ENCODE data around the gene GDAP1L1. TPM values are rescaled to one million over a fixed set of nuclear protein-coding genes. Genes with fewer than 3 reads are reported as not detected.

The GDAP1L1 gene
- total and polyA plus RNA-seq, 2 of the 4 experiments (the other 2 are of a cell fraction), result not detected

GRCh38 chr20:44326391-44327159 lies 79.5 kb downstream of the GDAP1L1 start:
- no peak; the same call in 1 of the 2 replicates for ATAC-seq (ENCODE audit: low read depth)
- no peak for TF ChIP-seq FOS (IDR thresholded peaks at IDR 0.05; ENCODE audit: low read depth, low read length)
- TF ChIP-seq USF2 (IDR thresholded peaks at IDR 0.05; ENCODE audit: low read depth, low read length), result no peak
- TF ChIP-seq RFX5 (IDR thresholded peaks at IDR 0.05; ENCODE audit: low read depth, low read length), result no peak
- TF ChIP-seq CHD1 (IDR thresholded peaks at IDR 0.05; ENCODE audit: low read depth, low read length), result no peak
- TF ChIP-seq BHLHE40 (IDR thresholded peaks at IDR 0.05; ENCODE audit: low read depth, low read length), result no peak
- no peak for TF ChIP-seq CEBPB (IDR thresholded peaks at IDR 0.05; ENCODE audit: low read depth, low read length)
- no peak for TF ChIP-seq ELK1 (IDR thresholded peaks at IDR 0.05; ENCODE audit: borderline replicate concordance, low read depth, low read length)
- no peak for TF ChIP-seq POLR2A (IDR thresholded peaks at IDR 0.05; ENCODE audit: low read depth, low read length)
- TF ChIP-seq CTCF (conservative IDR thresholded peaks at IDR 0.05; ENCODE audit: low read depth, low read length), result no peak
- TF ChIP-seq SMC3 (IDR thresholded peaks at IDR 0.05; ENCODE audit: low read depth, low read length), result no peak
- TF ChIP-seq MAZ (IDR thresholded peaks at IDR 0.05; ENCODE audit: borderline replicate concordance, low read depth, low read length), result no peak
- no peak for TF ChIP-seq RCOR1 (IDR thresholded peaks at IDR 0.05; ENCODE audit: insufficient replicate concordance, low read length)
- TF ChIP-seq NFE2L2 (IDR thresholded peaks at IDR 0.05; ENCODE audit: low read depth, low read length), result no peak
- no peak for TF ChIP-seq MAFK (IDR thresholded peaks at IDR 0.05; ENCODE audit: low read depth, low read length)
- no peak for TF ChIP-seq MXI1 (IDR thresholded peaks at IDR 0.05; ENCODE audit: borderline replicate concordance, low read depth, low read length)
- TF ChIP-seq RAD21 (IDR thresholded peaks at IDR 0.05; ENCODE audit: low read length), result no peak
- no peak overlapping the region for H3K4ac ChIP-seq (ENCODE audit: low read depth, low read length)
- no TSS peak for BruUV-seq (replicated peaks)
- dilution Hi-C loops (cut with HindIII; ENCODE audit: low sequenced_read_pairs, unreplicated experiment) (no loop called here), intact Hi-C loops (cut with micrococcal nuclease) (no loop called here), in situ Hi-C loops (cut with MboI; ENCODE audit: low sequenced_read_pairs) (no loop called here)
- H3K23ac ChIP-seq (ENCODE audit: low read depth, low read length), result no peak overlapping the region
- no peak overlapping the region for H3K14ac ChIP-seq (replicated peaks; ENCODE audit: low read depth, low read length)
- H2BK120ac ChIP-seq (ENCODE audit: low read depth, low read length), result no peak overlapping the region
- H4K20me1 ChIP-seq (ENCODE audit: insufficient read depth, low read length), result no peaks in the 10 kb centered on the region
- H2BK20ac ChIP-seq (ENCODE audit: low read depth, low read length), result no peak overlapping the region
- DNase-seq, result no peak
- H4K5ac ChIP-seq (ENCODE audit: low read depth, low read length), result no peak overlapping the region
- CTCF ChIA-PET, result no interaction called here
- H4K91ac ChIP-seq (ENCODE audit: insufficient read depth, low read depth, low read length), result no peak overlapping the region
- H2AFZ ChIP-seq (replicated peaks; ENCODE audit: low read length, poor library complexity), result peak overlapping the region; percentile 65
- no peaks in the 10 kb centered on the region for H3K4me1 ChIP-seq (ENCODE audit: control insufficient read depth, insufficient read depth, low read length)
- no peaks in the 10 kb centered on the region for H3K9me1 ChIP-seq (ENCODE audit: insufficient read depth, low read length)
- POLR2A ChIA-PET (ENCODE audit: unreplicated experiment), result no interaction called here
- no peak overlapping the region for H3K56ac ChIP-seq (ENCODE audit: extremely low read depth, insufficient read depth, low read length)
- no peak overlapping the region for H2BK15ac ChIP-seq (ENCODE audit: low read depth, low read length)
- H4K8ac ChIP-seq (ENCODE audit: low read depth in 2 of 2, low read length in 2 of 2), result no peak overlapping the region
- peaks cover 3% of the 10 kb centered on the region for H3K27me3 ChIP-seq (ENCODE audit: control insufficient read depth, insufficient read depth, low read length)
- H3K9ac ChIP-seq (ENCODE audit: low read depth, low read length), result no peak overlapping the region
- no peak overlapping the region for H2AK9ac ChIP-seq (replicated peaks; ENCODE audit: low read depth, low read length, poor library complexity)
- no peak overlapping the region for H2AK5ac ChIP-seq (ENCODE audit: low read depth, low read length)
- no peaks in the 10 kb centered on the region for H3K36me3 ChIP-seq (ENCODE audit: control insufficient read depth, insufficient read depth, low read length)
- 10% methylated on average over 19 of the region's 50 CpGs; no CpG with 5 or more reads in 1 of the 2 experiments for WGBS, 2 experiments (ENCODE audit: extremely low coverage in 2 of 2, insufficient read length in 1 of 2)
- H3K18ac ChIP-seq (ENCODE audit: low read depth, low read length), result no peak overlapping the region
- H3K79me1 ChIP-seq (ENCODE audit: low read depth in 1 of 2, low read length in 2 of 2), result no peaks in the 10 kb centered on the region
- no peaks in the 10 kb centered on the region for H3K9me3 ChIP-seq (ENCODE audit: control insufficient read depth, insufficient read depth, low read length)
- H3K4me3 ChIP-seq (ENCODE audit: insufficient read depth, low read depth, low read length), result no peak overlapping the region
- no peak overlapping the region for H2BK5ac ChIP-seq (ENCODE audit: low read depth, low read length, poor library complexity, severe bottlenecking)
- no peak overlapping the region for H3K4me2 ChIP-seq (ENCODE audit: low read depth, low read length)
- no peak overlapping the region for H3K27ac ChIP-seq (ENCODE audit: insufficient read depth, low read length)
